NCI-H446 (cell line): Measurements from ENCODE around the gene MCM3AP.
"Not testable (repeated sequence)": the region's sequence is repeated elsewhere in the genome, so short reads cannot be mapped to it uniquely, and the experiment has no call there.

Experiments
- DNase-seq, 2 experiments: peaks; one replicate each; lab custom pipeline; 2025; lab: John Stamatoyannopoulos, UW

MCM3AP gene

GRCh38 chr21:46311568-46311967, 26.2 kb upstream of the MCM3AP start:
- no peak for DNase-seq

GRCh38 chr21:46310260-46310659, 24.8 kb upstream of the MCM3AP start:
- DNase-seq, result not testable (repeated sequence)

GRCh38 chr21:46308431-46308830, 23.0 kb upstream of the MCM3AP start:
- no peak for DNase-seq

- DNase-seq, result no peak
Observed at GRCh38 chr21:46307625-46308024, 22.2 kb upstream of the MCM3AP start.

GRCh38 chr21:46304955-46305354, 19.5 kb upstream of the MCM3AP start:
- DNase-seq, result no peak

- no peak for DNase-seq
Observed at GRCh38 chr21:46304437-46304836, 19.0 kb upstream of the MCM3AP start.

- no peak for DNase-seq
Observed at GRCh38 chr21:46301759-46302158, 16.3 kb upstream of the MCM3AP start.

GRCh38 chr21:46299167-46299566, 13.8 kb upstream of the MCM3AP start:
- no peak for DNase-seq

- DNase-seq, result no peak
Observed at GRCh38 chr21:46297338-46298271, 12.2 kb upstream of the MCM3AP start.

- DNase-seq, result no peak
Observed at GRCh38 chr21:46295996-46296752, 10.8 kb upstream of the MCM3AP start.

GRCh38 chr21:46295177-46295770, 9.9 kb upstream of the MCM3AP start:
- no peak for DNase-seq

- no peak for DNase-seq
Observed at GRCh38 chr21:46294647-46295176, 9.3 kb upstream of the MCM3AP start.

GRCh38 chr21:46291561-46291960, 6.2 kb upstream of the MCM3AP start:
- DNase-seq, result no peak

GRCh38 chr21:46289655-46290179, 4.3 kb upstream of the MCM3AP start:
- no peak for DNase-seq

- DNase-seq, result no peak
Observed at GRCh38 chr21:46287541-46287940, 2.1 kb upstream of the MCM3AP start.

- DNase-seq, result no peak
Observed at GRCh38 chr21:46286648-46287002, 1.2 kb upstream of the MCM3AP start.

- peak; percentile 80 to 94 for DNase-seq
Observed at GRCh38 chr21:46285761-46286647, 593 bp upstream of the MCM3AP start, which contains the start of gene YBEY. Gene YBEY, plus strand, starts transcription at chr21:46286342. Its CDS starts 572 bp downstream, at chr21:46286914.

- DNase-seq, result no peak
Observed at GRCh38 chr21:46284733-46285132, 678 bp downstream of the MCM3AP start.

- DNase-seq, result no peak
Observed at GRCh38 chr21:46284077-46284644, 1.2 kb downstream of the MCM3AP start.

GRCh38 chr21:46274797-46275390, 10.5 kb downstream of the MCM3AP start:
- DNase-seq, result no peak
